Mesenchymal stem cell (in vitro differentiated cells and primary cell): ENCODE results near the gene PFN3.
"Not testable (repeated sequence)": the region's sequence is repeated elsewhere in the genome, so short reads cannot be mapped to it uniquely, and the experiment has no call there.

Experiments used
- DNase-seq: peaks from one replicate; pipeline ENCODE4 v3.0.0-alpha.2; 2013
- H2AFZ ChIP-seq: one replicate; pipeline ENCODE4 v1.6.1; 2013; ENCODE audit warnings: low read depth, mild to moderate bottlenecking, control low read depth, inconsistent platforms, low read length, moderate library complexity
- H2AK5ac ChIP-seq: 2 replicates; pipeline ENCODE4 v1.6.1; 2013; ENCODE audit warnings: low read length, moderate library complexity, mild to moderate bottlenecking, inconsistent platforms; ENCODE audit not compliant: severe bottlenecking
- H2BK120ac ChIP-seq: one replicate; pipeline ENCODE4 v1.6.1; 2013; ENCODE audit warnings: low read depth, mild to moderate bottlenecking, inconsistent platforms, low read length, moderate library complexity
- H2BK12ac ChIP-seq, 2 experiments: one replicate each; pipeline ENCODE4 v1.6.1; 2013; ENCODE audit warnings: inconsistent platforms in 2 of 2, low read length in 2 of 2, mild to moderate bottlenecking in 2 of 2, moderate library complexity in 2 of 2, control low read depth in 1 of 2
- H2BK15ac ChIP-seq: one replicate; pipeline ENCODE4 v1.6.1; 2013; ENCODE audit warnings: mild to moderate bottlenecking, low read depth, inconsistent platforms; ENCODE audit not compliant: poor library complexity, severe bottlenecking
- H2BK5ac ChIP-seq: 2 replicates; pipeline ENCODE4 v1.6.1; 2013; ENCODE audit warnings: low read depth, mild to moderate bottlenecking, low read length, control low read depth, inconsistent platforms; ENCODE audit not compliant: poor library complexity, severe bottlenecking
- H3K14ac ChIP-seq, 2 experiments: one replicate each; pipeline ENCODE4 v1.6.1; 2013; ENCODE audit warnings: inconsistent platforms in 2 of 2, low read length in 2 of 2, control low read depth in 1 of 2, mild to moderate bottlenecking in 1 of 2, moderate library complexity in 1 of 2
- H3K18ac ChIP-seq, 2 experiments: one replicate each; pipeline ENCODE4 v1.6.1; 2013; ENCODE audit warnings: inconsistent platforms in 2 of 2, low read length in 2 of 2, control low read depth in 1 of 2, low read depth in 1 of 2, mild to moderate bottlenecking in 1 of 2
- H3K23ac ChIP-seq, 2 experiments: one replicate each; pipeline ENCODE4 v1.6.1; 2013; ENCODE audit warnings: inconsistent platforms in 2 of 2, low read length in 2 of 2, mild to moderate bottlenecking in 2 of 2, moderate library complexity in 2 of 2, control low read depth in 1 of 2
- H3K27ac ChIP-seq: 2 replicates; pipeline ENCODE4 v1.5.1; 2013; ENCODE audit warnings: mild to moderate bottlenecking, moderate library complexity, low read length, control low read depth, inconsistent platforms; ENCODE audit not compliant: poor library complexity, severe bottlenecking
- H3K27me3 ChIP-seq, 2 experiments: 2 replicates each; pipeline versions ENCODE4 v1.6.1 to v1.7.0; 2013; ENCODE audit warnings: low read length in 2 of 2, mild to moderate bottlenecking in 2 of 2, moderate library complexity in 2 of 2, control low read depth in 1 of 2, inconsistent platforms in 1 of 2; ENCODE audit not compliant: control insufficient read depth in 1 of 2, insufficient read depth in 1 of 2
- H3K36me3 ChIP-seq, 2 experiments: 2 replicates each; pipeline versions ENCODE4 v1.6.1 to v1.7.0; 2013; ENCODE audit warnings: low read length in 2 of 2, control low read depth in 1 of 2, inconsistent platforms in 1 of 2, low read depth in 1 of 2, mild to moderate bottlenecking in 1 of 2; ENCODE audit not compliant: insufficient read depth in 2 of 2, control insufficient read depth in 1 of 2
- H3K4ac ChIP-seq, 2 experiments: one replicate each; pipeline ENCODE4 v1.6.1; 2013; ENCODE audit warnings: inconsistent platforms in 2 of 2, low read length in 2 of 2, mild to moderate bottlenecking in 2 of 2, moderate library complexity in 2 of 2, control low read depth in 1 of 2, low read depth in 1 of 2
- H3K4me1 ChIP-seq: 2 replicates; pipeline ENCODE4 v1.6.1; 2013; ENCODE audit warnings: low read depth, low read length, control low read depth; ENCODE audit not compliant: control insufficient read depth, insufficient read depth
- H3K4me2 ChIP-seq: 2 replicates; pipeline ENCODE4 v1.6.1; 2013; ENCODE audit warnings: low read length, mild to moderate bottlenecking, inconsistent platforms; ENCODE audit not compliant: poor library complexity, severe bottlenecking
- H3K4me3 ChIP-seq, 2 experiments: 2 replicates each; pipeline versions ENCODE4 v1.5.1 to v1.7.0; 2013; ENCODE audit warnings: low read length in 2 of 2, mild to moderate bottlenecking in 2 of 2, control low read depth in 1 of 2, low read depth in 1 of 2; ENCODE audit not compliant: insufficient read depth in 1 of 2
- H3K79me1 ChIP-seq: replicated peaks from 2 replicates; pipeline ENCODE4 v1.6.1; 2013; ENCODE audit warnings: mild to moderate bottlenecking, control low read depth, low read length, inconsistent platforms; ENCODE audit not compliant: poor library complexity, severe bottlenecking
- H3K9ac ChIP-seq: 2 replicates; pipeline ENCODE4 v1.7.0; 2013; ENCODE audit warnings: mild to moderate bottlenecking, low read length, moderate library complexity
- H3K9me3 ChIP-seq: 2 replicates; pipeline ENCODE4 v1.7.0; 2013; ENCODE audit warnings: mild to moderate bottlenecking, low read length; ENCODE audit not compliant: control insufficient read depth
- H4K8ac ChIP-seq: one replicate; pipeline ENCODE4 v1.6.1; 2013; ENCODE audit warnings: inconsistent platforms, mild to moderate bottlenecking, low read length, moderate library complexity
- H4K91ac ChIP-seq: one replicate; pipeline ENCODE4 v1.6.1; 2013; ENCODE audit warnings: mild to moderate bottlenecking, low read length, inconsistent platforms
- WGBS: methylation state at CpG from one replicate; pipeline ENCODE4 v1.1.7; 2013; ENCODE audit warnings: mixed read lengths; 5-methylcytosine and 5-hydroxymethylcytosine counted together

Gene PFN3

DNA sequence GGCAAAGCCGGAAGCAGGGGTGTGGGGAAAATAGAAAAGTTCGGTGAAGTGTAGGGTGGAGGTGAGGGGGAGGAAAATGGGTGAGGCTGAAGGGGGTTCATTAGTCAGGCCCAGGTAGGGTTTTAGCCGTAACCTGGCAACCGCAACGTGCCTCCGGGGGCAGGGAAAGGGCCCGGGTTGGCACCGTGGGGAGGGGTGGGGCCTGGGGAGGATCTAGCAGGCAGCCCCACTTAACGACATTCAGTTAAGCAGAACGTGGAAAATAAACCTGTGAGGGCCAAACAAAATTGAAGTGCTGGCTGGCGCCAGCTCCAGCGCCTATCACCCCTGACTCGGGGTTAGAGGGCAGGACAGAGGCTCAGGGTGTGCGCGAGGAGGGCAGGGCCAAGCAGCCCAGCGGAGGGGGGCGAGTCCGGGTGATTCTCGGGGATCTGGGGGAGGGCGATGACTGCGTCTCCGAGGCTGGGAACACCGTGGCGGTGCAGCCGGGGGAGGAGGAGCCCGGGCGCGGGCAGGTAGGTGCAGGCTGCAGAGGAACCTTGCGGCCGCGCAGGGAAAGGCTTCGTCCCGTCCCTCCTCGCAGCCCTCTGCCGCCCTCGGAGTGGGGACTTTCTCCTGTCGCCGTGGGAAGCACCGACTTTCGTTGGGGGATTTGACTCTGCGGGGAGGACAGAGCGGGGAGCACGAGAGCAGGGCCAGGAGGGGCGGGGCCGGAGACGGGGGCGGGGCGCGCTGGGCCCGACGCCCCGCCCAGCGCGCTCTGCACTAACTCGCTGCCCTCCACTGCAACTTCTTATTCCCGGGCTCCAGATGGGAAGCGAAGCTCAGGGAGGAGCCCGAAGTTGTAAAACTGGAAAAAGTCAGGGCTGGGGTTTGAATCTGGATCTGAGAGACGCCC lies 37.6 kb downstream of the PFN3 start:
- Histone ChIP-seq H4K8ac (peak overlapping the region; percentile 73), H3K79me1 (no peaks in the 10 kb centered on the region), H3K27me3 (peaks cover 0 to 54% of the 10 kb centered on the region in 2 experiments), H3K18ac (peak overlapping the region; percentile 64 to 88), H3K9me3 (no peaks in the 10 kb centered on the region), H3K4me1 (peaks cover 32% of the 10 kb centered on the region), H4K91ac (peak overlapping the region; percentile 57), H3K9ac (peak overlapping the region; percentile 26), H3K36me3 (no peaks in the 10 kb centered on the region), H3K23ac (no peak overlapping the region), H2BK5ac (no peak overlapping the region), H2BK120ac (peak overlapping the region; percentile 23), H2BK12ac (peak overlapping the region in 1 of 2 experiments; percentile 43), H3K4me2 (peak overlapping the region; percentile 89), H3K14ac (peak overlapping the region in 1 of 2 experiments; percentile 79), H2BK15ac (peak overlapping the region; percentile 83), H3K27ac (no peak overlapping the region), H3K4me3 (peak overlapping the region; percentile 61 to 66), H2AFZ (peak overlapping the region; percentile 89), H3K4ac (no peak overlapping the region), H2AK5ac (no peak overlapping the region)
- DNase-seq: peak; percentile 49
- WGBS: 11% methylated on average over 43 of the region's 59 CpGs

GRCh38 chr5:177362292-177362609 lies 38.2 kb downstream of the PFN3 start:
- no peak overlapping the region for H3K4me3 ChIP-seq
- peaks cover 0 to 55% of the 10 kb centered on the region in 2 experiments for H3K27me3 ChIP-seq
- H2BK5ac ChIP-seq: no peak overlapping the region
- 75% methylated on average over 8 of the region's 8 CpGs for WGBS
- peaks cover 32% of the 10 kb centered on the region for H3K4me1 ChIP-seq
- no peak overlapping the region for H4K8ac ChIP-seq
- H2BK12ac ChIP-seq: no peak overlapping the region
- H3K4ac ChIP-seq: no peak overlapping the region
- no peak overlapping the region for H2BK15ac ChIP-seq
- no peak overlapping the region for H3K23ac ChIP-seq
- no peak overlapping the region for H3K4me2 ChIP-seq
- DNase-seq: no peak
- no peak overlapping the region for H3K9ac ChIP-seq
- H3K9me3 ChIP-seq: no peaks in the 10 kb centered on the region
- peak overlapping the region; percentile 4 for H2AK5ac ChIP-seq
- peak overlapping the region; percentile 6 for H4K91ac ChIP-seq
- H2BK120ac ChIP-seq: no peak overlapping the region
- H3K27ac ChIP-seq: no peak overlapping the region
- no peaks in the 10 kb centered on the region for H3K79me1 ChIP-seq
- no peak overlapping the region for H3K14ac ChIP-seq
- H3K18ac ChIP-seq: no peak overlapping the region
- H2AFZ ChIP-seq: no peak overlapping the region
- no peaks in the 10 kb centered on the region for H3K36me3 ChIP-seq

DNA sequence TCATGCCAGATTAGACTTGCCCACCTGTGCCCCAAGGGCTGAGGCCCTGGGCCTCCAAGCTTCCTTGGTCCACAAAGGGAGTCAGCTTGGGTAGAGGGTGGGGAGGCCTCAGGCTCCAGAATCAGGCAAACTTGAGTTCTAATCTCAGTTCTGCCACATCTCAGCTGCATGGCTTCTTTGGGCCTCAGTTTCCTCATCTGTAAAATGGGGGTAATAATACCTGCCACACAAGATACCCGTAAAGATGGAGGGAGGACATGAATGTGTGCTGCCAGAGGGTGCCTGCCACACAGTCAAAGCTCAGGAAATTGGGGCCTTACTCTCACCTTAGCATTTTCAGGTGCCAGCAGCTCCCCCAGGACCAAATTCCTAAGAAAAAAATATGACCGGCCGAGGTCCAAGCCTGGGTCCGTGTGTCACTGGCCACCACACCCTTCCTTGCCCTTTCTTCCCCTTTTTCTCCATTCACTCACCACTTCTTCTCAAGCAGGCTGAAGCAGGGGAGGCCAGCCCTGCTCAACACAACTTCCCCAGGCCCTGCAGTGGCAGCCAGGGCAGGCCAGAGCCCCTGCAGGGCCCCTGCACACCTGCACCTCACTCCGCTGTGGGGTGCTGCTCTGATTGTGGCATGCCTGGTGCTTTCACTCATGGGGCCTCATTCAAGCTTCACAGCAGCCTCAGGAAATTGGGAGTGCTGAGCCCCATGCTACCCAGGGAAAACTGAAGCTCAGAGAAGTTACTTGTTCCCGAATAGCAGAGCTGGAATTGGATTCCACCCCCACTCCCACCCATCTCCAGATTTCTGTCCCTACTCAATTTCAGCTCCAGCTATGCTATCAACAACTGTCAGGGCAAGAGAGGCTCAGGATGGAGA lies 38.8 kb downstream of the PFN3 start:
- H3K36me3 ChIP-seq: no peaks in the 10 kb centered on the region
- peak overlapping the region; percentile 44 for H2BK15ac ChIP-seq
- no peak overlapping the region for H4K91ac ChIP-seq
- DNase-seq: no peak
- H2AFZ ChIP-seq: no peak overlapping the region
- 91% methylated on average over 5 of the region's 6 CpGs for WGBS
- no peak overlapping the region for H3K18ac ChIP-seq
- no peaks in the 10 kb centered on the region for H3K9me3 ChIP-seq
- no peak overlapping the region for H3K4me3 ChIP-seq
- H3K4me2 ChIP-seq: no peak overlapping the region
- H2BK12ac ChIP-seq: no peak overlapping the region
- no peak overlapping the region for H3K4ac ChIP-seq
- H4K8ac ChIP-seq: no peak overlapping the region
- peak overlapping the region; percentile 4 for H2AK5ac ChIP-seq
- H3K4me1 ChIP-seq: peaks cover 28% of the 10 kb centered on the region
- H3K79me1 ChIP-seq: no peaks in the 10 kb centered on the region
- no peak overlapping the region for H3K23ac ChIP-seq
- H2BK120ac ChIP-seq: no peak overlapping the region
- no peak overlapping the region for H3K9ac ChIP-seq
- H3K27ac ChIP-seq: no peak overlapping the region
- no peak overlapping the region for H3K14ac ChIP-seq
- H3K27me3 ChIP-seq: peaks cover 0 to 61% of the 10 kb centered on the region in 2 experiments
- no peak overlapping the region for H2BK5ac ChIP-seq

DNA sequence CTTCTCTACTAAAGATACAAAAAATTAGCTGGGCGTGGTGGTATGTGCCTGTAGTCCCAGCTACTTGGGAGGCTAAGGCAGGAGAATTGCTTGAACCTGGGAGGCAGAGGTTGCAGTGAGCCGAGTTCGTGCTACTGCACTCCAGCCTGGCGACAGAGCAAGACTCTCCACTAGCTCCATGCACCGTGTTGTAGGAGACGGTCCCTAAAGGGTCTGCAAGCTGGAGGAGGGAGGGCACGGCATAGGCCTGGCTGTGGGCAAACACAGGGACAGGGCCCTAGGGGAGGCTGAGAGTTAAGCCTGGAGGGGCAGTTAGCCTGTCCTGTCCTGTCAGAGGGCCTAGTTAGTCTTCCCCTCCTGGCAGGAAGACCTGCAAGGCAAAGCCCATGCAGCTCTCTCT lies 39.7 kb downstream of the PFN3 start:
- not testable (repeated sequence) for H3K14ac ChIP-seq

More for the DNA sequence above, 39.7 kb downstream of the PFN3 start:
- not testable (repeated sequence) for H3K27ac ChIP-seq, DNase-seq, H3K9me3 ChIP-seq, H2BK12ac ChIP-seq, H2BK5ac ChIP-seq, H3K18ac ChIP-seq, H2BK15ac ChIP-seq, H3K36me3 ChIP-seq, H4K8ac ChIP-seq, H3K4ac ChIP-seq, H3K4me3 ChIP-seq, H3K9ac ChIP-seq, H2BK120ac ChIP-seq, H3K4me2 ChIP-seq, H4K91ac ChIP-seq, H2AK5ac ChIP-seq, H2AFZ ChIP-seq, H3K79me1 ChIP-seq, H3K23ac ChIP-seq
- 97% methylated on average over 7 of the region's 7 CpGs for WGBS
- H3K4me1 ChIP-seq: peaks cover 19% of the 10 kb centered on the region
- peaks cover 0 to 67% of the 10 kb centered on the region in 2 experiments for H3K27me3 ChIP-seq
